Testis (tissue), 3 donors: ENCODE results near the gene GLIS1. TPM values are rescaled to one million over a fixed set of nuclear protein-coding genes. Genes with fewer than 3 reads are reported as not detected.

Experiments
- DNase-seq: peaks from one replicate; pipeline ENCODE4 v3.0.0-alpha.2; 2019
- H3K27ac ChIP-seq, 2 donors: fragments of 200-600 bp; sonication (generic); one replicate each; pipeline ENCODE4 v1.5.1; 2019
- H3K27me3 ChIP-seq: fragments of 200-600 bp; sonication (generic); one replicate; pipeline ENCODE4 v1.5.1; 2019
- H3K36me3 ChIP-seq: fragments of 200-600 bp; sonication (generic); one replicate; pipeline ENCODE4 v1.5.1; 2017; ENCODE audit warnings: low read depth; ENCODE audit errors: missing control alignments
- H3K4me1 ChIP-seq: fragments of 200-600 bp; sonication (generic); one replicate; pipeline ENCODE4 v1.5.1; 2019
- H3K4me3 ChIP-seq, 2 donors: fragments of 200-600 bp; sonication (generic); one replicate each; pipeline ENCODE4 v1.5.1; 2017 to 2019
- H3K9me3 ChIP-seq: fragments of 200-600 bp; sonication (generic); one replicate; pipeline ENCODE4 v1.5.1; 2017
- POLR2A ChIP-seq: fragments of 450-650 bp; IDR thresholded peaks from one replicate; pipeline ENCODE4 v1.6.1; 2017; ENCODE audit warnings: antibody characterized with exemption, mild to moderate bottlenecking, moderate library complexity
- WGBS, 2 donors: methylation state at CpG; one replicate each; pipeline ENCODE4 v1.1.5; 2018; 5-methylcytosine and 5-hydroxymethylcytosine counted together
- intact Hi-C: fragments of 100-400 bp; cut with DNase I; formaldehyde crosslinking; loops from one replicate; pipeline ENCODE4 v1.15.1; 2023; ENCODE audit warnings: low total_unique reads
- polyA plus RNA-seq: library from polyadenylated mRNA; stranded (reverse); fragments of 350-450 nt; fragmentation: Illumina TruSeq; extraction: RNeasy Lipid Tissue Mini Kit (QIAGEN cat#74804); gene quantifications from one replicate; pipeline ENCODE4 v1.2.3, GENCODE V29; 2014; ENCODE audit warnings: low read depth, low replicate concordance; ENCODE audit not compliant: insufficient read depth
- total RNA-seq, 2 donors: library from RNA; depleted of rRNA; stranded (reverse); fragments of >200 nt; gene quantifications; one replicate each; pipeline ENCODE4 v1.2.3, GENCODE V29; 2016
- TF ChIP-seq, protein P1 (sequence below), 3 experiments: fragments of 450-650 bp in 2 of 3; fragments of 200-600 bp in 1 of 3; sonication (generic) in 1 of 3; IDR thresholded peaks; one replicate each; pipeline ENCODE4 v1.5.1; 2016 to 2019; ENCODE audit warnings: antibody characterized with exemption in 3 of 3, mild to moderate bottlenecking in 2 of 3, moderate library complexity in 1 of 3

Gene GLIS1
- total and polyA plus RNA-seq, 3 donors from 2014 or later = 2.9 to 6.1 (median 3.8) TPM

DNA sequence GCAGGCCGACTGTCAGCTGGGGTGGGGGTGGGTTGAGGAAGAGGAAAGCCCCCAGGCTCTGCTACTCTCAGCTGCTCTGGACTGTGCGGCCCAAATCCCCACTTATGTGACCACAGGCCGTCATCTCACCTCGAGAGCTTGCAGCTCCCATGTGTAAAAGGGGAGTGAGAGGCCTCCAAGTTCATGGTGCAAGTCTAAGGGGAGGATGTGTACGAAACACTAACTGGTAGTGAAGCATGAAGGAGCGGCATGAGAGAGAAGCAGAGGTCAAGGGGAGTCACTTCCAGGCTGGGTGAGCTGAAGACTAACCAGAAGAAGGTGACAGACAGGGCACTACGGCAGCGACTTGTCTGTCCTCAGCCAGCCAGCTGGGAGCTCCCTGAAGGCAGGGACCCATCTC is 43.8 kb downstream of the GLIS1 start:
- no peak for DNase-seq
- TF ChIP-seq, protein P1, sequence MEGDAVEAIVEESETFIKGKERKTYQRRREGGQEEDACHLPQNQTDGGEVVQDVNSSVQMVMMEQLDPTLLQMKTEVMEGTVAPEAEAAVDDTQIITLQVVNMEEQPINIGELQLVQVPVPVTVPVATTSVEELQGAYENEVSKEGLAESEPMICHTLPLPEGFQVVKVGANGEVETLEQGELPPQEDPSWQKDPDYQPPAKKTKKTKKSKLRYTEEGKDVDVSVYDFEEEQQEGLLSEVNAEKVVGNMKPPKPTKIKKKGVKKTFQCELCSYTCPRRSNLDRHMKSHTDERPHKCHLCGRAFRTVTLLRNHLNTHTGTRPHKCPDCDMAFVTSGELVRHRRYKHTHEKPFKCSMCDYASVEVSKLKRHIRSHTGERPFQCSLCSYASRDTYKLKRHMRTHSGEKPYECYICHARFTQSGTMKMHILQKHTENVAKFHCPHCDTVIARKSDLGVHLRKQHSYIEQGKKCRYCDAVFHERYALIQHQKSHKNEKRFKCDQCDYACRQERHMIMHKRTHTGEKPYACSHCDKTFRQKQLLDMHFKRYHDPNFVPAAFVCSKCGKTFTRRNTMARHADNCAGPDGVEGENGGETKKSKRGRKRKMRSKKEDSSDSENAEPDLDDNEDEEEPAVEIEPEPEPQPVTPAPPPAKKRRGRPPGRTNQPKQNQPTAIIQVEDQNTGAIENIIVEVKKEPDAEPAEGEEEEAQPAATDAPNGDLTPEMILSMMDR (IDR thresholded peaks at IDR 0.05) = no peak
- WGBS, 2 donors = 84% methylated on average over 8 of the region's 8 CpGs
- intact Hi-C loops = no loop called here
- no peak overlapping the region for H3K4me3 ChIP-seq
- H3K9me3 ChIP-seq = no peaks in the 10 kb centered on the region
- no peaks in the 10 kb centered on the region for H3K36me3 ChIP-seq
- H3K27me3 ChIP-seq = no peaks in the 10 kb centered on the region
- peaks cover 6% of the 10 kb centered on the region for H3K4me1 ChIP-seq
- H3K27ac ChIP-seq = no peak overlapping the region

DNA sequence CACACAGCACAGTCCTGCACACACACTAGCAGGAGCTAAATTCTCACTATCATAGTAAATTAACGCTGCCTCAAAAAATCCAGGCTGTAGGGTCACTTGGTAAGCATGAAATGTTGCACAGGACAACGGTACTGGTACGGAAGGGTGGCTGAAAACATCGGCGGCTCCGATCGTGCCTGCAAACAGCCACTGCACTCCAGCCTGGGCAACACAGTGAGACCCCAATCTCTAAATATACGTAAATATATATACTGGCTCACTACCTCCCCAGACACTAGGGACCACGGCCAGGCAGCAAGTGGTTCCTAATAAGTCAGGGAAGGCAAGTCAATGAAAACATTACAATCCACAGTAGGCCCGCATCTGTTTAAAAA is 44.3 kb downstream of the GLIS1 start:
- no peak for DNase-seq
- H3K36me3 ChIP-seq = no peaks in the 10 kb centered on the region
- no peak overlapping the region for H3K27ac ChIP-seq
- peaks cover 6% of the 10 kb centered on the region for H3K4me1 ChIP-seq
- no peak overlapping the region for H3K4me3 ChIP-seq
- intact Hi-C loops = no loop called here
- H3K9me3 ChIP-seq = no peaks in the 10 kb centered on the region
- 87 to 94% methylated on average over 10 of the region's 10 CpGs for WGBS, 2 donors
- TF ChIP-seq POLR2A = no peak
- TF ChIP-seq, protein P1 (IDR thresholded peaks at IDR 0.05) = no peak
- no peaks in the 10 kb centered on the region for H3K27me3 ChIP-seq

DNA sequence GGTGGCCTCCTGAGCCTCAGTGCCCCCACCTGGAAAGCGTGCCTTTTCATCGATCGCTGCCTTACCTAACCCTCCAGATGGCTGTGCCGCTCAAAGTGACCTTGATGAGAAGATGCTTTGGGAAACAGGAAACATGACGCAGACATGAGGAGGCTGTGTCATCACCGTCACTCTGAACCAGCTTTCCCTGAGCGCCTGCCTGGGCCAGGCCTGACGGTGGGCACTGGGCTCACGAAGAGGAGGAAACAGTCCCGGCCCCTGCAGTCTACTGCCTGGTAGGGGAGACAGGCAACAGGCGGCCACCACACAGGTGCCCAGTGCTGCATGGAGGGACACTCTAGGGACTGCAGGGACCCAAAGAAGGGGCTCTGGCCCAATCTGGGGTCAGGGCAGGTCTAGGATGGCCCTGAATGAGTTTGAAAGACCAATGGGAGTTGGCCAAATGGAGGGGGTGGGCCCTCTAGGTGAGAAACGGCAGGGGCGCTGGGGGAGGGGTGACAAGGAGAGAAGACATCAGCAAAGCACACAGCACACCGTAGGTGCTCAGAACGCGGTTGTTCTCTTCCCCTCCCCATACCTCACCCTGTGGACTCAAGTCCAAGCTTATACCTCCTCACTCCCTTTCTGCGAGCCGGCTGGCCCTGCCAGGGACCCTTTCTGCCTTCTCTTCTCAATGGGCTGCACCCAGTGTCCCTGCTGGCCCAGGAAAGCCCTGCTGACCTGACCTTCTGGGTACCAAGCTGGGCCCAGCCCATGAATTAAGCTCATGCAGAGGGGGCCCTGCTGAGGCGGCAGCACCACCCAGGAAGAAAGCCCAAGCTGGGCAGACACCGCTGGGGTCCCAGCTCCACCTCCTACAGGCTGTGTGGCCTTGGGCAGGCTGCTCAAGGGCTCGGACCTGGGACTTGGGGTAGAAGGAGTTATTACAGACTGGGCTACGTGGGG is 44.9 kb downstream of the GLIS1 start:
- H3K27me3 ChIP-seq = no peaks in the 10 kb centered on the region
- no peak overlapping the region for H3K4me3 ChIP-seq
- no peak overlapping the region for H3K27ac ChIP-seq
- intact Hi-C loops = no loop called here
- 75 to 76% methylated on average over 17 to 22 of the region's 22 CpGs for WGBS, 2 donors
- H3K36me3 ChIP-seq = no peaks in the 10 kb centered on the region
- no peaks in the 10 kb centered on the region for H3K9me3 ChIP-seq
- H3K4me1 ChIP-seq = peaks cover 6% of the 10 kb centered on the region
- no peak for TF ChIP-seq POLR2A
- TF ChIP-seq, protein P1 (IDR thresholded peaks at IDR 0.05) = no peak
- DNase-seq = no peak

DNA sequence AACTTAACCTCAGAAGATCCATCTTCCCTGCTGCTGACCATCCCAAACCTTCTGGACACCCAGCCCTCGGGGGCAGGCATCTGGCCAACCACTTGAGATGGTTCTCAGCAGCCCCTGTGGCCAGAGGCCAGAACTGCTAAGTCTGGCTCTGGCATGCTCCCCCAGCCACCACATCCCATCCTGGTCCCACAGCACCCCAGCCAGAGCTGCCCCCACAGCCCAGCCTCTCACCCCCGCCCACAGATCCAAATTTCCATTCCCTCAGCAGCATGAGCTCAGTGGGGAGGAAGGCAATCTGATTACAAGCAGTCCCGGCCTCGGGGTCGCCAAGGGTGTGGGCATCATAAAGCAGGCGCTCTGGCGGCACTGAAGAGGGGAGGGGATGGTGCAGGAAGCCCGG is 45.6 kb downstream of the GLIS1 start:
- H3K4me3 ChIP-seq = no peak overlapping the region
- H3K36me3 ChIP-seq = no peaks in the 10 kb centered on the region
- WGBS, 2 donors = 74 to 79% methylated on average over 8 of the region's 8 CpGs
- H3K27me3 ChIP-seq = no peaks in the 10 kb centered on the region
- no peak for DNase-seq
- intact Hi-C loops = no loop called here
- TF ChIP-seq POLR2A = no peak
- TF ChIP-seq, protein P1 (IDR thresholded peaks at IDR 0.05) = no peak
- H3K9me3 ChIP-seq = no peaks in the 10 kb centered on the region
- no peak overlapping the region for H3K27ac ChIP-seq
- peaks cover 5% of the 10 kb centered on the region for H3K4me1 ChIP-seq

DNA sequence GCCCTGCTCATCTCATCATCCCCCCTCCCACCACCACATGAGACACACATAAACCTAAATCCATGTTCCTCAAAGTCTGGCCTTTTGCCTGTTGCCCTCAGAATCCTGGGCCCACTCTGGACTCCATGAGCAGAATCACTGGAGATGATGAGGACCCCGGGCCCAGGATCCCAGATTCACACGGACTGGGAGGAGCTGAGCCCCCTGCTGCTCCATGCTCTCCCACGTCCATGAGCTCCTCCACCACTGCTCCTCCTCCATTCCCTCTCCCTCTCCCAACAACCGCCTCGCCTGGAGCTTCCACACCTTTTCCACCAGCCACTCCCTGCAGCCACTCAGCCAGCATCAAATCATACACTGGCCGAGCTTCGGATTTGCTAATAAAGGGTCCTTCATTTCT is 47.6 kb downstream of the GLIS1 start:
- Histone ChIP-seq H3K4me1 (no peaks in the 10 kb centered on the region), H3K9me3 (no peaks in the 10 kb centered on the region), H3K27me3 (no peaks in the 10 kb centered on the region), H3K36me3 (no peaks in the 10 kb centered on the region), H3K4me3 (no peak overlapping the region), H3K27ac (no peak overlapping the region)
- 73 to 88% methylated on average over 7 of the region's 7 CpGs for WGBS, 2 donors
- TF ChIP-seq, protein P1 (IDR thresholded peaks at IDR 0.05) = no peak
- no peak for TF ChIP-seq POLR2A
- DNase-seq = no peak
- intact Hi-C loops = no loop called here
